GM10847 (cell line): Measurements from ENCODE around the gene PCF11.
A peak's percentile ranks its signal among the peaks of the same experiment; 100 is the strongest.

Source experiments
- POLR2A ChIP-seq: IDR thresholded peaks from 2 replicates; pipeline ENCODE4 v1.6.1; 2011; ENCODE audit not compliant: insufficient read length; ENCODE audit errors: extremely low read depth

The PCF11 gene

DNA sequence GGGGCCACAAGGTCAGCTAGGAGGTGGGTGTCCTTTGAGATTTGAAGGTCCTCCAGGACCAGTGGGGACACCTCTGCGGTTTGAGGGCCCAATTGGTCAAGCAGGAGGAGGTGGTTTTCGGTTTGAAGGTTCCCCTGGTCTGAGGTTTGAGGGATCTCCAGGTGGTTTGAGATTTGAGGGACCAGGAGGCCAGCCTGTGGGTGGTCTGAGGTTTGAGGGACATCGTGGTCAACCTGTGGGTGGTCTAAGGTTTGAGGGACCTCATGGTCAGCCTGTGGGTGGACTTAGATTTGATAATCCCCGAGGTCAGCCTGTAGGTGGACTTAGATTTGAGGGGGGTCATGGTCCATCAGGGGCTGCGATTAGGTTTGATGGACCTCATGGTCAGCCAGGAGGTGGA, 11.8 kb downstream of the PCF11 start:
- TF ChIP-seq POLR2A = no peak

DNA sequence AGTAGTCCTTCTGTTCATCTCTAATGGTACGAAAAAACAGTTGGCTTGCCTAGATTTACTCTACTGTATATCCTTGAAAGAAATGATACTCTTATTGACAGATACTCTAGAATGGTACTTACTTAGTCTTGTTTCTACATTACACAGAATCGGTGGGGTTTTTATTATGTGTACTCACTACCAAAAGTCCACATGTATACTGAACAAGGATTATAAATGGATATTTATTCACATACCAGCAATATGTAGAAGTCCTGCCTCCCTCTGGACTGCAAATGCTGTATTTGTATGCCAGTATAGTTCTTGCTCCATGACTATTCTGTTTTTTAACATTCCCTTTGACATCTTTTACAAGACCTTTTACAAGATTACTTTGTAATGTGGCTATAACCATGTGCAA, 13.9 kb downstream of the PCF11 start:
- no peak for TF ChIP-seq POLR2A

GRCh38 chr11:83172551-83172950, 15.6 kb downstream of the PCF11 start:
- no peak for TF ChIP-seq POLR2A

- TF ChIP-seq POLR2A = no peak
Observed at GRCh38 chr11:83174008-83174407, 17.1 kb downstream of the PCF11 start.

DNA sequence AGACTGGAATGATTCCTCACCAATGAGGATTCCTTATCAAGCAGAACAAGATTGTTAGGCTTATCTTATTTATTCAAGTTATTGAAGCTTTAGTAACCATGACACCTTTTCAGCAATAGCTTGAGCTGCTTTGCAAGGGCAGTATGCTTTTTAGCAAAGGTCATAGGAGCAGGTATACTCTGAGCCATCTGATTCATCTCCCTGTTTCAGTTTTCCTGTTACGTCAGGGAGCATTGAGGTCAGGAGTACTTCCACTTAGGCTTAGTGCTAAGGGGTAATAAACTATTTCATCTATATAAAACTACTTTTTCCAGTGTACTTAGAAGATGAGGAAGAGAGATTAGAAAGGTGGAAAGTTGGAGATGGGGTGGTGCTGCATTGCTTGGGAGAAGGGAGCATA, 18.9 kb downstream of the PCF11 start:
- TF ChIP-seq POLR2A = no peak

- no peak for TF ChIP-seq POLR2A
Observed at GRCh38 chr11:83181815-83182214, 24.9 kb downstream of the PCF11 start.

GRCh38 chr11:83185767-83186166, 28.8 kb downstream of the PCF11 start:
- no peak for TF ChIP-seq POLR2A

DNA sequence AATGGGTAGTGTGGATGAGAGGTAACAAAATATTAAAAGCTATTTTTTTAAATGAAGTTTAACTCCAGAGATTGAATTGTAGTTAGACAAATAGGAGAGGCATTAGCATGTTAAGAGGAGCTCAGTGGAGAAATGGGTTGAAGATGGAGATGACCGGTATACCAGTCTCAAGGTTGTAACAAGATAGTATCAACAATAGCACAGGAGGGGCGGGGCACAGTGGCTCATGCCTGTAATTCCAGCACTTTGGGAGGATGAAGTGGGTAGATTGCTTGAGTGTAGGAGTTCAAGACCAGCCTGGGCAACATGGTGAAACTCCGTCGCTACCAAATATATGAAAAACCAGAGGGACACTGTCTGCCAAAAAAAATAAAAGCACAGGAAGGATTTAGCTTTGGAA, 30.5 kb downstream of the PCF11 start:
- TF ChIP-seq POLR2A = no peak

- no peak for TF ChIP-seq POLR2A
Observed at GRCh38 chr11:83191491-83191890, 34.6 kb downstream of the PCF11 start.

GRCh38 chr11:83191986-83192385, 35.1 kb downstream of the PCF11 start:
- TF ChIP-seq POLR2A = no peak

DNA sequence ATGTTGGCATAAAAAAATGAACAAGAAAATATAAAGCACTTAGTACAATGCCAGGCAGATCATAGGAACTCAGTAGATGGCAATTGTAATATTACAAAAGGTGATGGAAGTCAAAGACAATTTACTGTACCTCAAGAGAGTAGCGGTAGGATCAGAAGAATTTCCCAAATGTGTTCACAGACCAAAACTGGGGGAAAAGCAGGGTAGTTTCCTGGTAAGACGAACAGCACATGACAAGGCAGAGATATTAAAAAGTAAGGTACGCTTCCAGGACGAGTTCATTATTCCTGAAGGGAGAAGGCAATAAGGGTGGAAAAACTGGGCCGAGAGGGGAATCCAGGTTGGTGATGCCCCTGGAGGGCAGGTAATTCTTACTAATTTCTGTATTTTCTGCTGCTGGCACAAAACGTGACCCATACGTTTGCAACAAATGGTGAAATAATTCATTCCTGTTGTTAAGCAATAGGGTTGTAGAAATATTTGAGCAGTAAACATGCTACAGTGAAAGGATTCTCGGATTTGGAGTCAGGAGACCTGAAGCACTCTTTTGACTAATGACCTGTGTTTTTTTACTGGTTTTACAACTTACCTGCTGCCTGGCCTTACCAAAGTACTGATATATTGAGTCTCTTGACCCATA, 35.8 kb downstream of the PCF11 start:
- no peak for TF ChIP-seq POLR2A

DNA sequence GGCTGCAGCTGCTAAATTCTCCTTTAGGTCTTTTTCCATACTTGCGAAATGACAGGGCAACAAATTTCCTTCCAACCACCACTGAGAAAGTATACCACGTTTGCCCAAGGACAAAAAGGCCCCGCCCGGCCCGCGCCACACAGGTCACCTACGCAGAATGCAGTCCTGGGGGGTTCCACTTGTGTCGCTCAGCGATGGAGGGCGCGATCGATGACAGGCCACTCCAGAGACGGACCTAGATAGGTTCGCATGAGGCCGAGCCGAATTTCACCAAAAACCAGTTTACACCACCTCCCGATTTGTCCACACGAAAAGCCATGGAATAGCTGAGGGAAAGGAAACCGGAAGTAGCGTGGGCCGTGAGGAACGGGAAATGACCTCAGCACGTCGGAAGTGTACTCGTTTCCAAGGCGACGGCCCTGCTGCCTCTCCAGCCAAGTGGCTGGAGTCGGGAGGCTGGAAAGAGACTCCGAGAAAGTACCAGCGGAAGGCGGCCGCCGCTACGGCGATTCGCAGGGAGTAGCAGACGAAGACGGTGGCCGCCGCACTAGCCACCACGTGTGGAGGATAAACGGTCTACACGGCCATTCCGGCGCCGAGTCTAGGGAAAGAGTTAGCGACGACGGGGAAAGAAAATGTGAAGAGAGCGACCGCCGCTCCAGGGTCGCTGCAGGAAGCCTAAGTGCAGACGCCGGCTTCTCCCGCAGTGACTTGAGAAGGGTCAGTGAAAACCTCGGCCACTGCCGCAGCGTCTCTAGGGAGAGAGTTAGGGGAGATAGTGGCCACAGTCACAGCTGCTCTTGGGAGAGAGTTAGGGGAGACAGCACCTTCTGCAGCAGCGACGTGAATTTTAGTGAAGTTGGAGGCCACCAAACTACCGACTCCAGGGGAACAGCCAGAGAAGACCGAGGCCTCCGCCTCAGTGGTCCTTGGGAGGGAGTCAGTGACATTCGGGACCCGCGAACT, 36.7 kb downstream of the PCF11 start, which contains the start of gene ANKRD42:
Gene ANKRD42 (plus strand): TSS at position 398 of the 966 bp plus-strand sequence. CDS start 959 bp downstream, outside the sequence.
- peak; percentile 46 for TF ChIP-seq POLR2A

GRCh38 chr11:83194281-83195142, 37.6 kb downstream of the PCF11 start:
- TF ChIP-seq POLR2A = no peak

GRCh38 chr11:83195143-83195466, 38.2 kb downstream of the PCF11 start:
- TF ChIP-seq POLR2A = no peak

- TF ChIP-seq POLR2A = no peak
Observed at GRCh38 chr11:83195649-83196048, 38.7 kb downstream of the PCF11 start.

DNA sequence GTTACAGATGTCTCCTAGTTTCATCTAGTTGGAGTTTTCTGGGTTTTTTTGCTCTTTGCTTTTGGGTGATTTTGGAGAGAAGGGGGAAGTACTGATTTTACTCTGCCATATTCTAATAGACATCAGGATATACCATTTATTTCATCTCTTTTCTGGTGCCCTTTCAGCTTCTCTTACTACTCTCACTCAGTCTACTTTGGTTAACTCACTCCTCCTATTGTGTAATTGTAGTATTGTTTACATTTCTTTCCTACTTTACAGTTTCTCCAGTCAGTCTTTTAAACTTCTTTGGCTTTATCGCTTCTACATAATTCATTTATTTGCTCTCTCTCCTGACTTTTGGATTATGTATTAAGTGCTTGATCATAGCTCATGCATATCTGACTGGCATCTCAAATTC, 43.1 kb downstream of the PCF11 start:
- no peak for TF ChIP-seq POLR2A

- TF ChIP-seq POLR2A = no peak
Observed at GRCh38 chr11:83205608-83206185, 48.8 kb downstream of the PCF11 start.
